Mesenchymal stem cell (in vitro differentiated cells and primary cell): ENCODE data around the gene PRMT7.

ENCODE experiments used
- DNase-seq: peaks from one replicate; pipeline ENCODE4 v3.0.0-alpha.2; 2013
- H2AFZ ChIP-seq: one replicate; pipeline ENCODE4 v1.6.1; 2013; ENCODE audit warnings: low read depth, mild to moderate bottlenecking, control low read depth, inconsistent platforms, low read length, moderate library complexity
- H2AK5ac ChIP-seq: 2 replicates; pipeline ENCODE4 v1.6.1; 2013; ENCODE audit warnings: low read length, moderate library complexity, mild to moderate bottlenecking, inconsistent platforms; ENCODE audit not compliant: severe bottlenecking
- H2BK120ac ChIP-seq: one replicate; pipeline ENCODE4 v1.6.1; 2013; ENCODE audit warnings: low read depth, mild to moderate bottlenecking, inconsistent platforms, low read length, moderate library complexity
- H2BK12ac ChIP-seq, 2 experiments: one replicate each; pipeline ENCODE4 v1.6.1; 2013; ENCODE audit warnings: inconsistent platforms in 2 of 2, low read length in 2 of 2, mild to moderate bottlenecking in 2 of 2, moderate library complexity in 2 of 2, control low read depth in 1 of 2
- H2BK15ac ChIP-seq: one replicate; pipeline ENCODE4 v1.6.1; 2013; ENCODE audit warnings: mild to moderate bottlenecking, low read depth, inconsistent platforms; ENCODE audit not compliant: poor library complexity, severe bottlenecking
- H2BK5ac ChIP-seq: 2 replicates; pipeline ENCODE4 v1.6.1; 2013; ENCODE audit warnings: low read depth, mild to moderate bottlenecking, low read length, control low read depth, inconsistent platforms; ENCODE audit not compliant: poor library complexity, severe bottlenecking
- H3K14ac ChIP-seq, 2 experiments: one replicate each; pipeline ENCODE4 v1.6.1; 2013; ENCODE audit warnings: inconsistent platforms in 2 of 2, low read length in 2 of 2, control low read depth in 1 of 2, mild to moderate bottlenecking in 1 of 2, moderate library complexity in 1 of 2
- H3K18ac ChIP-seq, 2 experiments: one replicate each; pipeline ENCODE4 v1.6.1; 2013; ENCODE audit warnings: inconsistent platforms in 2 of 2, low read length in 2 of 2, control low read depth in 1 of 2, low read depth in 1 of 2, mild to moderate bottlenecking in 1 of 2
- H3K23ac ChIP-seq, 2 experiments: one replicate each; pipeline ENCODE4 v1.6.1; 2013; ENCODE audit warnings: inconsistent platforms in 2 of 2, low read length in 2 of 2, mild to moderate bottlenecking in 2 of 2, moderate library complexity in 2 of 2, control low read depth in 1 of 2
- H3K27ac ChIP-seq: 2 replicates; pipeline ENCODE4 v1.5.1; 2013; ENCODE audit warnings: mild to moderate bottlenecking, moderate library complexity, low read length, control low read depth, inconsistent platforms; ENCODE audit not compliant: poor library complexity, severe bottlenecking
- H3K27me3 ChIP-seq, 2 experiments: 2 replicates each; pipeline versions ENCODE4 v1.6.1 to v1.7.0; 2013; ENCODE audit warnings: low read length in 2 of 2, mild to moderate bottlenecking in 2 of 2, moderate library complexity in 2 of 2, control low read depth in 1 of 2, inconsistent platforms in 1 of 2; ENCODE audit not compliant: control insufficient read depth in 1 of 2, insufficient read depth in 1 of 2
- H3K36me3 ChIP-seq, 2 experiments: 2 replicates each; pipeline versions ENCODE4 v1.6.1 to v1.7.0; 2013; ENCODE audit warnings: low read length in 2 of 2, control low read depth in 1 of 2, inconsistent platforms in 1 of 2, low read depth in 1 of 2, mild to moderate bottlenecking in 1 of 2; ENCODE audit not compliant: insufficient read depth in 2 of 2, control insufficient read depth in 1 of 2
- H3K4ac ChIP-seq, 2 experiments: one replicate each; pipeline ENCODE4 v1.6.1; 2013; ENCODE audit warnings: inconsistent platforms in 2 of 2, low read length in 2 of 2, mild to moderate bottlenecking in 2 of 2, moderate library complexity in 2 of 2, control low read depth in 1 of 2, low read depth in 1 of 2
- H3K4me1 ChIP-seq: 2 replicates; pipeline ENCODE4 v1.6.1; 2013; ENCODE audit warnings: low read depth, low read length, control low read depth; ENCODE audit not compliant: control insufficient read depth, insufficient read depth
- H3K4me2 ChIP-seq: 2 replicates; pipeline ENCODE4 v1.6.1; 2013; ENCODE audit warnings: low read length, mild to moderate bottlenecking, inconsistent platforms; ENCODE audit not compliant: poor library complexity, severe bottlenecking
- H3K4me3 ChIP-seq, 2 experiments: 2 replicates each; pipeline versions ENCODE4 v1.5.1 to v1.7.0; 2013; ENCODE audit warnings: low read length in 2 of 2, mild to moderate bottlenecking in 2 of 2, control low read depth in 1 of 2, low read depth in 1 of 2; ENCODE audit not compliant: insufficient read depth in 1 of 2
- H3K79me1 ChIP-seq: replicated peaks from 2 replicates; pipeline ENCODE4 v1.6.1; 2013; ENCODE audit warnings: mild to moderate bottlenecking, control low read depth, low read length, inconsistent platforms; ENCODE audit not compliant: poor library complexity, severe bottlenecking
- H3K9ac ChIP-seq: 2 replicates; pipeline ENCODE4 v1.7.0; 2013; ENCODE audit warnings: mild to moderate bottlenecking, low read length, moderate library complexity
- H3K9me3 ChIP-seq: 2 replicates; pipeline ENCODE4 v1.7.0; 2013; ENCODE audit warnings: mild to moderate bottlenecking, low read length; ENCODE audit not compliant: control insufficient read depth
- H4K8ac ChIP-seq: one replicate; pipeline ENCODE4 v1.6.1; 2013; ENCODE audit warnings: inconsistent platforms, mild to moderate bottlenecking, low read length, moderate library complexity
- H4K91ac ChIP-seq: one replicate; pipeline ENCODE4 v1.6.1; 2013; ENCODE audit warnings: mild to moderate bottlenecking, low read length, inconsistent platforms
- whole genome bisulfite sequencing: methylation state at CpG from one replicate; pipeline ENCODE4 v1.1.7; 2013; ENCODE audit warnings: mixed read lengths; 5-methylcytosine and 5-hydroxymethylcytosine counted together

The PRMT7 gene

DNA sequence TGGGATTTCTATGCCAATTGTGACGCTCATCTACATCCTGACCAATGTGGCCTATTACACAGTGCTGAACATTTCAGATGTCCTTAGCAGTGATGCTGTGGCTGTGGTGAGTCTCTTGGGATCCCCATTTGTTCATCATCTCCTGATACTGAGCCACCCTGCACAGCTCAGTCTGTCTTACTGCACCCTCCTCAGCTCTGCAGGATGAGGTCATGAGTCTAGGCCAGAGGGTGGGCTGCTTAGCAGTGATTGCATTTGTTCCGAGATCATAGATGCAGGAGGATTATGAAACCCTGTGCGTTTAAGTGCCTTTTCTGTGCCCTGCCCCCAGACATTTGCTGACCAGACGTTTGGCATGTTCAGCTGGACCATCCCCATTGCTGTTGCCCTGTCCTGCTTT lies 19.6 kb upstream of the PRMT7 start:
- H3K27ac ChIP-seq: no peak overlapping the region
- no peaks in the 10 kb centered on the region for H3K9me3 ChIP-seq
- no peak overlapping the region for H3K18ac ChIP-seq
- no peak overlapping the region for H2BK120ac ChIP-seq
- H3K4me1 ChIP-seq: peaks cover 8% of the 10 kb centered on the region
- H3K79me1 ChIP-seq: peaks cover 50% of the 10 kb centered on the region
- no peak overlapping the region for H2BK15ac ChIP-seq
- H3K14ac ChIP-seq: no peak overlapping the region
- WGBS: 96% methylated on average over 4 of the region's 4 CpGs
- H3K4me2 ChIP-seq: no peak overlapping the region
- H3K4ac ChIP-seq: no peak overlapping the region
- H3K36me3 ChIP-seq: peaks cover 56 to 68% of the 10 kb centered on the region in 2 experiments
- no peak overlapping the region for H4K91ac ChIP-seq
- peak overlapping the region in 1 of 2 experiments; percentile 14 for H3K23ac ChIP-seq
- no peak overlapping the region for H3K4me3 ChIP-seq
- H2AFZ ChIP-seq: no peak overlapping the region
- no peak overlapping the region for H2BK12ac ChIP-seq
- DNase-seq: no peak
- H3K27me3 ChIP-seq: no peaks in the 10 kb centered on the region
- H4K8ac ChIP-seq: no peak overlapping the region
- no peak overlapping the region for H2BK5ac ChIP-seq
- H2AK5ac ChIP-seq: no peak overlapping the region
- no peak overlapping the region for H3K9ac ChIP-seq

DNA sequence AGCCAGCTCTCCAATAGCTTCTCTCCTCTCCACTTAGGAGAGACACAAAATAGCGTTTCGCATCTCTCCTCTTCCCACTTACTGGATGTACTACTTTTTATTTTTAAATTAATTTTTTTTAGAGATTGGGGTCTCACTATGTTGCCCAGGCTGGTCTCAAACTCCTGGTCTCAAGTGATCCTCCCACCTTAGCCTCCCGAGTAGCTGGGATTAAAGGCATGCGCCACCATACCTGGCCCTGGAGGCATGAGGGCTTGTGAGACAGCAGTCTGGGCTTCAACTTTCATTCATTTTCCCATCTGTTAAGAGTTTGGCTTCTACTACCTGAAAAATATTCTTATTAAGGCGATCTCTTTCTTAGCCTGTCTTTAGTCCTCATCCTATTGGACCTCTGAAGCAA lies 18.4 kb upstream of the PRMT7 start:
- H3K27ac ChIP-seq: no peak overlapping the region
- no peak overlapping the region for H2BK12ac ChIP-seq
- H2AFZ ChIP-seq: no peak overlapping the region
- no peak for DNase-seq
- 98% methylated on average over 3 of the region's 5 CpGs for WGBS
- no peak overlapping the region for H2AK5ac ChIP-seq
- H3K9me3 ChIP-seq: no peaks in the 10 kb centered on the region
- H3K9ac ChIP-seq: no peak overlapping the region
- no peak overlapping the region for H4K91ac ChIP-seq
- no peak overlapping the region for H3K14ac ChIP-seq
- H3K4ac ChIP-seq: no peak overlapping the region
- H3K27me3 ChIP-seq: no peaks in the 10 kb centered on the region
- H3K23ac ChIP-seq: no peak overlapping the region
- peaks cover 5% of the 10 kb centered on the region for H3K4me1 ChIP-seq
- H2BK15ac ChIP-seq: no peak overlapping the region
- no peak overlapping the region for H2BK5ac ChIP-seq
- H3K79me1 ChIP-seq: peaks cover 50% of the 10 kb centered on the region
- H3K36me3 ChIP-seq: peaks cover 65 to 75% of the 10 kb centered on the region in 2 experiments
- H3K4me3 ChIP-seq: no peak overlapping the region
- H4K8ac ChIP-seq: no peak overlapping the region
- H3K18ac ChIP-seq: no peak overlapping the region
- H3K4me2 ChIP-seq: no peak overlapping the region
- H2BK120ac ChIP-seq: no peak overlapping the region

DNA sequence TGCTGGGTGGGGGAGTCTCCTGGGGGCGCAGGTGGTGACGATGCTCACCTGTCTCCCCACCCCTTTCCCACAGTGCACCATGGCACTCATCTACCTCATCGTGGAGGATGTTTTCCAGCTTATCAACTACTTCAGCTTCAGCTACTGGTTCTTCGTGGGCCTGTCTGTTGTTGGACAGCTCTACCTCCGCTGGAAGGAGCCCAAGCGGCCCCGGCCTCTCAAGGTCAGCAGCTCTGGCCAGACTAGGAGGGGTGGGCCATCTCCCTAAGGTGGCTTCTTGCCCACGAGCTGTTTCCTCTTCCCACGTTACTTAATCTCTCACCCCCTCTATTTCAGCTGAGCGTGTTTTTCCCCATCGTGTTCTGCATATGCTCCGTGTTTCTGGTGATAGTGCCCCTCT lies 14.5 kb upstream of the PRMT7 start:
- no peak for DNase-seq
- H3K36me3 ChIP-seq: peaks cover 52 to 92% of the 10 kb centered on the region in 2 experiments
- H3K27me3 ChIP-seq: no peaks in the 10 kb centered on the region
- no peak overlapping the region for H2AFZ ChIP-seq
- H3K79me1 ChIP-seq: peaks cover 38% of the 10 kb centered on the region
- no peak overlapping the region for H2BK5ac ChIP-seq
- H3K9me3 ChIP-seq: no peaks in the 10 kb centered on the region
- H3K27ac ChIP-seq: no peak overlapping the region
- WGBS: 98% methylated on average over 12 of the region's 12 CpGs
- H3K4me3 ChIP-seq: no peak overlapping the region
- no peak overlapping the region for H2BK12ac ChIP-seq
- H3K4ac ChIP-seq: no peak overlapping the region
- H3K14ac ChIP-seq: no peak overlapping the region
- H3K4me1 ChIP-seq: peaks cover 15% of the 10 kb centered on the region
- H3K4me2 ChIP-seq: no peak overlapping the region
- H2BK15ac ChIP-seq: no peak overlapping the region
- no peak overlapping the region for H3K23ac ChIP-seq
- no peak overlapping the region for H2BK120ac ChIP-seq
- no peak overlapping the region for H4K91ac ChIP-seq
- no peak overlapping the region for H3K9ac ChIP-seq
- H4K8ac ChIP-seq: no peak overlapping the region
- no peak overlapping the region for H2AK5ac ChIP-seq
- no peak overlapping the region for H3K18ac ChIP-seq

DNA sequence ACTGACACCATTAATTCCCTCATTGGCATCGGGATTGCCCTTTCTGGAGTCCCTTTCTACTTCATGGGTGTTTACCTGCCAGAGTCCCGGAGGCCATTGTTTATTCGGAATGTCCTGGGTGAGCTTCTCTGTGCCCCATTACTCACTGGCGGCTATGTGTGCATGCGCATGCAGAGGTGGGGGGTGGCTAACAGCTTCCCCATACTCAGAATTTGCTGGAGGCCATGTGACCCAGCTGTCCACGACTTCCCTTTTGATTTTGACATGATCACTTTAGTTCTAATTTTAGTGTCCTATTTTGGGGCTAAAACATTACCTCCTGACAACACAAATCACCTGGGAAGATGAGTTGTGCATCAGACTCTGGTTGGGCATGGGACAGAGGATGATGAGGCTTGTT lies 14.1 kb upstream of the PRMT7 start:
- Histone ChIP-seq H3K36me3 (peaks cover 48 to 92% of the 10 kb centered on the region in 2 experiments), H2BK15ac (no peak overlapping the region), H2AFZ (no peak overlapping the region), H3K4ac (no peak overlapping the region), H3K9ac (no peak overlapping the region), H2BK12ac (no peak overlapping the region), H2BK5ac (no peak overlapping the region), H3K4me2 (no peak overlapping the region), H2AK5ac (no peak overlapping the region), H2BK120ac (no peak overlapping the region), H3K27ac (no peak overlapping the region), H3K18ac (no peak overlapping the region), H3K4me1 (peaks cover 15% of the 10 kb centered on the region), H3K4me3 (no peak overlapping the region), H3K9me3 (no peaks in the 10 kb centered on the region), H4K8ac (no peak overlapping the region), H3K14ac (no peak overlapping the region), H3K23ac (no peak overlapping the region), H3K27me3 (no peaks in the 10 kb centered on the region), H4K91ac (no peak overlapping the region), H3K79me1 (peaks cover 35% of the 10 kb centered on the region)
- WGBS: 97% methylated on average over 5 of the region's 6 CpGs
- no peak for DNase-seq
